NCI-H128 (cell line): ENCODE data around the gene KLC1.

Experiments used
- DNase-seq: peaks from one replicate; lab custom pipeline; 2025; ENCODE audit not compliant: unreplicated experiment; lab: John Stamatoyannopoulos, UW

KLC1 gene

DNA sequence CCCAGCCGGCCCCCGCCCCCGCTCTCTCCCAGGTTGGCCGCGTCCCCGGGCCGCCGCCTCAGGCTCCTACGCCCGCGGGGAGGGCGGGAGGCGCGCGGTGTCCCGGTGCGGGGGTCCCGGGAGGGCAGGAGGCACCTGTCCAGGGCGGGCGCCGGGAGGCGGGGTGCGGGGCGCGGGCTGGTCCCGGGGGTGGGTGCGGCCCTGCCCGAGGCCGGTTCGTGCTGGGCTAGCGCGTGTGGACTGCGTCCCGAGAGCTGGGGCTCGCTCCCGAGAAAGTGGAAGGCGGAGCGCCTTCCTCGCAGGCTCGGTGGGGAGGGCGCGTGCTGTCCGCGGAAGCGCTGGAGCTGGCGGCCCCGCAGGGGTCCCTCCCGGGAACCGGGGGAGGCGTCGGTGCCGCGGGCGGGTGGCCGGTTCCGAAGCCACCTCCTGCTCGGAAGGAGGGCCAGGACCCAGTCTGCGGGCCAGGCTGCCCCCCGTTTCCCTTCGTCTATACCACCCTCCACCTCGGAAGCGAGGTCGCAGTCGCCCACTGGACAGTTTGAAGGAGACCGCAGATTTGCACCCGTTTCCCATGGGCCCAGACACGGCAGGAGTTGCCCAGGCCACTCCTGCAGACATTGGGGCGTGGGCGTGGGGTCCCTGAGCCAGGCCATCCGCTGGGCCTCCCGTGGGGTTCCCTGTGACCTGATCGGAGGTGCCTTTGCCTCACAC, 87.2 kb downstream of the KLC1 start:
- no peak for DNase-seq

DNA sequence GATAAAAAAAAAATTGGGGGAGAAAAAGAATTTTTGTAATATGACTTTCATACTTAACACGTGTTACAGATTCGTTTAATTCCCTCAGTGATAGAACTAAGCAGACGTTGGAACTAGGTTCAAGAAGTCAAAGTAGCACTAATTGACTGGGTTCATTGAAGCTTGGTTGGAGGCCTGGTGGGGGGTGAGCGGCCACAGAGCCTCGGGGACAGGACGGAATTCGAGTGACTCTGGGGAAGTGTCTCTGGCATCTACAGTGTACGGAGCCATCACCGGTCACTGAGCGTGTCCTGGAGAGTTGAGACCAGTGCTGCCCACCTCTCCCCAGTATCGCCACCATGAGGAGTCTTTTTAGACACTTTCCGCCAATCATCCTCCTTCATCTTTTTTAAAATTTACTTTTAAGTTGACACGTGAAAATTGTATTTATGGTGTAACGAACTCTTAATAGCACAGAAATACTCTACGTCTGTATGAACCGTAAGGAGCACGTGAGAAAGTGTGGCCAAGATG, 87.9 kb downstream of the KLC1 start:
- no peak for DNase-seq

DNA sequence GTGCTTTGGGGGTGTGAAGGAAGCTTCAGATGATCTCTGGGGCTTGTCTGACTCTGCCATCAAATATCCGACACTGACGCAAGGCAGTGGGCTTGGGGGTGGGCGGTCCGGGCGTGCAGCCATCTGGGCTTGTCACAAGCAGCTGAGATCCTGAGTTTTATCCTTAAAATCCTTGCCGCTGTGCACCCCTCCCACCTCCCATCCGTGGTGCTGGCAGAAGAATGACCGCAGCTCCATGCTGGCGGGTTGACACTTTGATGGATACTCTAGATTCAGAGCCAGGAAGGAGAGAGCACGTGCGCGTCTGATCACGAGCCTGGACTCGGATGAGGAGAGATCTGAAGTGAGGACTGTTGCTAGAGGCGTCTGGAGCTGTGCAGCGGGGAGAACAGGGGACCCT, 89.6 kb downstream of the KLC1 start:
- DNase-seq = no peak

DNA sequence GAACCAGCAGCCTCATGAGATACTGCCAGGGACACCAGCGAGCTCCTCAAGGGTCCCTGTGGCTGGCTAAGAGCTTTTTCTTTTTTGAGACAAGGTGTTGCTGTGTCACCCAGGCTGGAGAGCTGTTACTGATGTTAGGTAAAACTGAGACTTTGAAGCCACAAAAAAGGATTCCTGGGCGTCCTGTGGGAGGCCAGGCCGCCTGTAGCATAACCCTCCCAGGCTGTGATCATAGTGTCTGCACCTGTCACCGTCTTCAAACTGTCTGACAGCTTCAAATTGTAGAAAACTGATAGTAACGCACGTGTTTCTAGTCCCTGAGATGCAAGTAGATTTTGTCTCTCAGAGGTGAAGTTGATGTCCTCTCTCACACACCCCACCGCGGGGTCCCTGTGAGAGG, 90.7 kb downstream of the KLC1 start:
- no peak for DNase-seq

DNA sequence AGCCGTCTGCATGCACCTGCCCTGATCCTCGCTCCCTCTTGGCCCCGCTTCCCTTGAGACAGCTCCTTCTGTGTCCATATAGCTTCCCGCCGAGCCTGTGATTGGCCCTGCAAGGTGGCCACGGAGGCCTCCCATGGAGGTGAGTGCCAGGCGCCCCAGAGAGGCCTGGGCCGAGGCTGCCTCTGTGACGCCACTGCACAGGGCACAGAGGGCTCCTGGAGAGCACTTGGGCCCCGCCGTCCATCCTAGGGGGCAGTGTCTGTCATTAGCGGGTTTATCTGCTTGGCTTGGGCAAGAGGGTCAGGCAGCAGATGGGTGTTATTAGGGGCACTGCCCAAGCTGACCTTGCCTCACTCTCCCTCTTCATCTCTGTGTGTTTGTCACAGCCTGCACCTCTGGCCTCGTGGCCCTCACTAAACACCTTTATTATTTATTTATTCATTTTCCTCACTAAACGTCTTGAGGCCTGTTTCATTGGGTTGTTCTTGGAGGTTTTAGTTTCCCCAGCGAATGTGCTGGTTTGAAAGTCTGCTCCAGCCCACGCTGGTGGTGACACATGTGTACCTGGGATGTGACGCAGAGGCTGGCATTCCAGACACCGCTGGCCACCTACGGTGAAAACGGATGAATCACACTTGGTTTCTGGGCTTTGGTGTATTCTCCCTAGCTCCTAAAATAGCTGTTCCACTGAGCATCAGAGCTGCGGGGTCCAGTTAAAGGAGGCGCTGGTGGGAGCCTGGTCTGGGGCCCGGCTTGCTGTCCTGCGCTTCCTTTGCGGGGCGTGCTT, 92.5 kb downstream of the KLC1 start:
- DNase-seq = no peak

DNA sequence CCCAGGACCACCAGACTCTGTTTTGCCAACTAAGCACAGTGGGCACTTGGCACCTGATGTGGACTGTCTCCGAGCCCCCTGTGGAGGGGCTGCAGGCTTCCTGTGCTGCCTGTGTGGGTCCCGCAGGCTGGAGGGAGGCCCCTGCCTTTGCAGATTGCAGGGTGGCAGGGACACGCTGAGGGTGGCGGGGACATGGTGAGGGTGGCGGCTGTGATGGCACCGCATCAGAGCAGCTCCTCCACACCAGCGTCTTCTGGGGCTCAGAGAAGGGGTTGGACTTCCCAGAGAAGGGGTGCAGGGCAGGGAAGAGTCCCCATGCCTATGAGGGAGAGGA, 94.7 kb downstream of the KLC1 start:
- no peak for DNase-seq

DNA sequence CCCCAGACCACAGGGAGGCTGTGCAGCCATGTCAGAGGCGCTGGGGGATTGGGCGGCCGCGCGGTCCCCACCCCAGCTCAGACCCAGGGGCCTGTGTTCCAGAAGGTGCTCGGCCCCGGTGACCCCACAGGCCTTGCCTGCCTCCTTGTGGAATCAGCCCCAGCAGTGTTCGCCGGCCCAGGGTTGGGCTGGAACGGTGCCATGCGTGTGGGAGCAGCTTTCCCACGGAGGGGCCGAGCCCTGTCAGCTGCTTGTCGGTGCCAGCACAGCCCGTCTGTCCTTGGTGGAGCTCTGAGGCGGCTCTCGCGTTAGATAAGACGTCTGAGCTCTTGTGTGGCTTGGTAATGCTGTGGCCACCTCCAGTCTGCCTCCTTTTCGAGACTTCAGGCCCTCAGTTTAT, 95.1 kb downstream of the KLC1 start:
- no peak for DNase-seq

DNA sequence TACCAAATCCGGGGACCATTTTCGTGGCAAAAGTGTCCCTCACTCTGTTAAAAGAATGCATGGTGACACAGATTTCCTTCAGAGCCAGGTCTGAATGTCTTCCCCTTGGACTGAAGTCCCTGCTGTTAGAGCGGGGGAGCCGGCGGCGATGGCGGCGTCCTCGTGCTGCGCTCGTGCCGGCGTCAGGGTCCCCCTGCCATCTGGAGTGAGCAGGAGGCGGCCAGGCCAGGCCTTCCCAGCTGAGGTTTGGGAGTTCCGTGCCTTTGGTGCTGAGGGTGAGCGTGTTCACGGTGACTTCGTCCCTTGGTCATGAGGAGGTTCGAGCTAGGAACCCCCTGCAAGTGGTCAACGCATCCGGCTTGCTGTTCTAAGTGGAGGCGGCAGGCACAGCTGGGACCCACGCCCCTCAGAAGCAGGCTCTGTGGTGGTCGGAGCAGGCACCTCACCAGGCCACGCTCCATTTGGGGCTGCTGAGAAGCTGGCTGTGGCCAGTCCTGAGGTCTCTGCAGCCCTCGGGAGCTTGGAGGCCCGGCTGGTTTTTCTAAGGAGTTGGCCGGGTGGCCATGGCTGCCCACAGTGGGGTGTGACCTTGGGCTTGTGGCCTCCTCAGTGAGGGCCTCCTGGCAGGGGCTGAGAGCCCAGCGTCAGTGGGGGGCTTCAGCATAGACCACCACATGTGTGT, 96.1 kb downstream of the KLC1 start:
- DNase-seq = no peak

DNA sequence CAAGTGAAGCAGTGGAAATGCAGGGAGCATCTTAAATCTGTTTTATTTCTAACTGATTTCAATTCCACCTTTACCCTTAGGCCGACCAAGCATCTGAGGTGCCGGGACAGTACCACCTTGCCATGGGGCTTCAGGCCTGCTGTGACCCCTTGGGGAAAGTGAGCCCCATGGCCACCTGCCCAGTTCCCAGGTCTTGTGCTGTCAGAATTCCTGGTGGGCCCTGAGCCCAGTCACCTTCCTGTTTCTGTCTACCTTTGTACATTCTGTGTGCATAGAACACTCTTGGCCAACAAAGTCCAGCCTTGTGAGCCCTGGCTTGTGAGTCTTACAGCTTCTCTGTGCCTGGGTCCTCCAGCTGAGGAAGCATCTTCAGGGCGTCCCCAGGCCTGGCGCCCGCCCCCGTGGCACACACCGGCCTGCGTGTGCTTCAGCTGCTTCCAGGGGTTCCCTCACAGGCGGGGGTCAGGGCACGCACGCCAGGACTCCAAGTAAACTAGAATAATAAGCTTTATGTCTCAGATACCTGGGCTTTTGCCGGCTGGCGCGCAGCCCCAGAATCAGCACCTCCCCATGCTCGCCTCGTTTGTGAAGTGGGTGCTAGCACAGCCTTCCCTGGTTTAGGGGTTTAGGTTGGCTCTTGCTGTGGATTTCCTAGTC, 96.9 kb downstream of the KLC1 start:
- no peak for DNase-seq

DNA sequence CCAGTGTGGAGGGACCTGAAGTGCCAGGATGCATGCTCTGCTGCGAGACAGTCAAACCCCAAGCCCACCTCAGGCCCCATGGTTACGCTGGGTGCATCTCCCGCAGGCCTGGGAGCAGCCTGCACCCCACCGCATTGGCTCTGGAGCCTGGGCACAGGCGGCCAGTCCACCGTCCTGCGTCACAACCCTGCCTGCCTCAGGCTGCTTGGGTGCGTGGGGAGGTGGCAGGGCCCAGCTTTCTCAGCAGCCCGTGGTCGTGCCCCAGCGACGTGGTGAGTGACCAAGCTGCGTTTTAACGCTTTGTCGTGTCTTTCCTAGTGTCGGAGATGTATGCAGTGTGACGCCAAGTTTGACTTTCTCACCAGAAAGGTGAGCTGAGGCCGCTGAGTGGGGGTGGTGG, 97.5 kb downstream of the KLC1 start:
- no peak for DNase-seq

DNA sequence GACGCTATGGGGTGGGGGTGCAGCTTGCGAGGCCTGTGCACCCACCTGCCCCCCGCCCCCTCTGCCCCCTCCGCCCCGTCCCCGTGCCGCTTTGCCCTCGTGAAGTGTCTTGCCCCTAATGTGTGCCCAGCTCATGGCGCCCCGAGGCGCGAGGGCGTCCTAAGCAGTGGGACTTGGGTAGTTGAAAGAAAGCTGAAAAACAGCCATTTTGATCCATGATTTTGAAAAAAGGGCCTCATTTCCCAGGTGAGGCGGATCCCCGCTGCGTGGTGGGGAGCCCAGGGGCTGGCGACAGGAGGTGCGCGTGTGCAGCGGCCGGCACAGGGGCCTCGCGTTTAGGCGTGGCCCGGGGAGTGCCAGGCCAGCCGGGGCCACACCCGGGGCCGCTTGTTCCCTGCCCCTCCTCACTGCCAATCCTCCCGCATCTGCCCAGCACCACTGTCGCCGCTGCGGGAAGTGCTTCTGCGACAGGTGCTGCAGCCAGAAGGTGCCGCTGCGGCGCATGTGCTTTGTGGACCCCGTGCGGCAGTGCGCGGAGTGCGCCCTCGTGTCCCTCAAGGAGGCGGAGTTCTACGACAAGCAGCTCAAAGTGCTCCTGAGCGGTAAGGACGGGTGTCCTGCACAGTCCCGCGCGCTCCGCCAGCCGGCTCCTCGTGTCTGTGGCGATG, 98.4 kb downstream of the KLC1 start:
- no peak for DNase-seq

DNA sequence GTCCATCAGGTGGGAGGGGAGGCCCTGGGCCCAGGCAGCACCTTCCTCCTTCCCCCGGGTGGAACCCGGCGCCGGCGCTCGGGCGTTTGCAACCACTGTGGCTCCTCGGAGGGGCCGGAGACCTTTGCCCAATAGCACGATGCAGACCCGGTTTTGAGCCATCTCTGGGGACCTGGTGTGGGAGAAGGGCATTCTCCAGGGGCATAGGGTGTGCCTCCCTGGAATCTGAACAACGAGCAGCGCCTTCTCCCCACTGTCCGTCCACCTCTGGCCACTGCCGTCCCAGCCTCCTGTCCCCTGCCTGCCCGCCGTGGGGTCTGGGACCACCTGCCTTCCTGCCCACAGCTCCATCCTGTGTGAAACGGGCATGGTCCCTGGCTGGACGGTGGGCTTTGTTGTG, 99.1 kb downstream of the KLC1 start:
- DNase-seq = no peak

DNA sequence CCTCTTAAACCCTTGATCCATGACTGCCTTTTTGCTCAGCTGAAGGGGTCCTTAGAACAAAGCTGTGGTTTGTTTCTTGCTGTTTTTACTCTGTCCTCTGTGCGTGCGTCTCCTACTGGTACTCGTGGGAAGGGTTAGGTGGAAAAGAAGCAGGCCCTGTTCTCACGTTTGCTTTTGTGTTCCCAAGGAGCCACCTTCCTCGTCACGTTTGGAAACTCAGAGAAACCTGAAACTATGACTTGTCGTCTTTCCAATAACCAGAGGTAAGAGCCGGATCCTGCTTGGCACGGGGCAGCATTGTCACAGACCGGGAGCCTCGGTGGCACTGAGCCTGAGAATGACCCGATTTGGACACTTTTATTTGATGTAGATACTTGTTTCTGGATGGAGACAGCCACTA, 99.7 kb downstream of the KLC1 start:
- DNase-seq = no peak

DNA sequence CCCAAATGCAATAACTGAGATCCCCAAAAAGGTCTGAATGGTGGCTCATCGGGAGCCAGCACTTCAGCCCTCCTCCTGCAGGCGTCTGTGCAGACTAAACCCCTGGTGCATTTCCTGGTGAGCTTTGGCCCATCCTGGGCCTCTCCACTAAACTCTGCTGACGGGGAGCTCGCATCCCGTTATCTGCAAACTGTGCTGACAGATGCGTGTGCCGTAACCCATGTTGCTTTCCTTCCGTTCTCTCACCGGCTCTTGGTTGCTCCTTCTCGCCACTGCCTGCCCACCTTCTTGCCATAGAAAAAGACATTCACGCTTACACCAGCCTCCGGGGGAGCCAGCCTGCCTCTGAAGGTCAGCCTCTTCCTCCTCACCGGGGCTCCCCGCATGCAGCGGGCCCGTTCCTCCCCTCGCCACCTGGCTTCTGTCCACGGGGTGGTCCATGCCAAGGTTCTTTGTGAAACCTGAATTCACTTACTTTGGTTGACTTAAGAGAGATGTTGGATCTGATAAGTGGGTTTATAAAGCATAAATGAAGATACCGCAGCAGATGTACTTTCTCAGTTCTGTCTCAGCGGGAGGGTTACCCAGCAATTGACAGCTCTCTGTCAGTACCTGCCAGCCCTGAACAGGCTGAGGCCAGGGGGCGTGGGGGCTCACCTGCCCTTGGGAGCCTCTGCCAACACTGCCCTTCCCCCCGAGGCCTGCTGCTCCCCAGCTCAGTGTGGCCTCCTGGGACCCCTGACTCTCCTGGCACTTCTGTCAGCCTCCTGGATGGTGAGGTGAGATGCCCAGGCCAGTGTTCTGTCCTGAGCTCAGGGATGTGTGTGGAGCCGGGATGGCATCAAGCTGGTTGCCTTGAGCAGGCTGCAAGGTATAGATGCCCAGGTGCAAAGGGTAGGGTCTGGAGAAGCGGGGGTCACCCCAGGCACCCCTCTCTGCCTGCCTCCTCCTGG, 100.8 kb downstream of the KLC1 start:
- no peak for DNase-seq

DNA sequence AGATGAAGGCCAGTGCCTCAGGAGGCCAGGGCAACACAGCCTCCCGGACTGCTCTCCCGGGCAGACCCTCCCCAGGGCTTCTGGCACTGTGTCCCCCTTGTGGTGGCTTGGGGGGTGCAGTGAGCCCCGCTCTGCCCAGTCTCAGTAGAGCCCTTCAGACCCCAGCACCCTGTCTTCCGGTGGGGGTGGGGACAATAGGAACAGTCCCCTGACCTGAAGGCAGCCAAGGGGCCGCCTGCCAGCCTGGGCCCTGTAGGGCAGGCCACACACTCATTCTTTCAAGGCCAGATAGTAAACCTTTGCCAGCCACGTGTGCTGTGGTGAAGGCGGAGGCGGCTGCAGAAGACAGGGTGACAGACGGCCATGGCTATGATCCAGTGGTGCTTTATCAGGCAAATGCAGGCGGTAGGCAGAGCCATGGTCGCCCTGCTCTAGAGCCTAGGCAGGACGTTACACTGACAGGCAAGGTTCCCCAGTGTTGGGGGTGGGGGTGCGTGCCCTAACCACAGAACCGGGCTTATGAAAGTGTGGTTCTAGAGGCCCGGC, 101.6 kb downstream of the KLC1 start:
- no peak for DNase-seq

DNA sequence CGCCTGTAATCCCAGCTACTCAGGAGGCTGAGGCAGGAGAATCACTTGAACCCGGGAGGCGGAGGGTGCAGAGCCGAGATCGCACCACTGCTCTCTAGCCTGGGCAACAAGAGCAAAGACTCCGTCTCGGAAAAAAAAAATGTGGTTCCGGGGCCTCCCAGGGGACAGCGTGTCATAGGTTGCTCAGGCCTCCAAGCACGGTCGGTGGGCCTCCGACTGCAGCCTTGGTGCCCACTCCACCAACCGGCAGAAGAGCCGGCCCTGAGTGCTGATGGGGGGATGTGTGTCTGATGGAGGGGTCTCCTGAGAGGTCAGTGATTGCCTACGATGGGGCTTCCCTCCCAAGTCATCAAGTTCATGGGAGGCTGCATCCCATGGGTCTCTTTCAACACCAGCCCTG, 102.5 kb downstream of the KLC1 start:
- DNase-seq = no peak

DNA sequence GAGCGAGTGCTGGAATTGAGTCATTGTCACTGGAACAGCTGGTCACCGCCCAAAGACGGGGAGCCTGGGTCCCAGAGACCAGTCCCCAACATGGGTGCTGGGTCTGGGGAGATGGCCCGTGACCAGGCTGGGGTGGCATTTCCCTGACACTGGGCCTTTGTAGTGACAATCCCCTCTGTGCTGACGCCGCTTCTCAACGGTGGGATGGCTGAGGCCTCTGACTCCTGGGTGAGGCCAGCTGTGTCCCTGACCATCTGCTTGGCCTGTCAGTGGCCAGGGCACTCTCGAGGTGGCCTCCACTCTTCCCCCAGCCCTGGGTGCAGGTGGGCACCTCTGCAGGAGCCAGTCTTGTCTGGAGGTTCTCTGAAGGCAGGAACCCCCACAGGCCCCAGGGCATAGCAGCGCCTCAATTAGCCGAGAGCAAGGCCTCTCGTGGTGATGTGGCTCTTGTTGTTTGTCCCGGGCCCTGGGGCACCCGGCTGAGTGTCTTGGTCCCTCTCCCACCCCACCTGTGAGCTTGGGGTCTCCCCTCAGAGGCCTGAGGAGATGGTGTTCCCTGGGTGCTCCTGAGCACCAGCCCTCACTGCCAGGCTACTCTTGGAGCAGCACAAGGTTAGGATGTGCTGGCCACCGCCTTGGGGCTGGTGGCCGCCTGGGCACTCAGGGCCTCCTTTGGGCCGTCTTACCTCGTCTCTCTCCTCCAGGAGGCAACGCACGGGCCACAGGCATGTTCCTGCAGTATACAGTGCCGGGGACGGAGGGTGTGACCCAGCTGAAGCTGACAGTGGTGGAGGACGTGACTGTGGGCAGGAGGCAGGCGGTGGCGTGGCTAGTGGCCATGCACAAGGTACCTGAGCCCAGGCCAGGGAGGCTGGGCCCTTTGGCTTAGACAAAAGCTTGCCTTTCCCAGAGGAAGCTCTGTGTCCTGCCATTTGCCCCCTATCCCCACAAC, 103.2 kb downstream of the KLC1 start:
- no peak for DNase-seq

DNA sequence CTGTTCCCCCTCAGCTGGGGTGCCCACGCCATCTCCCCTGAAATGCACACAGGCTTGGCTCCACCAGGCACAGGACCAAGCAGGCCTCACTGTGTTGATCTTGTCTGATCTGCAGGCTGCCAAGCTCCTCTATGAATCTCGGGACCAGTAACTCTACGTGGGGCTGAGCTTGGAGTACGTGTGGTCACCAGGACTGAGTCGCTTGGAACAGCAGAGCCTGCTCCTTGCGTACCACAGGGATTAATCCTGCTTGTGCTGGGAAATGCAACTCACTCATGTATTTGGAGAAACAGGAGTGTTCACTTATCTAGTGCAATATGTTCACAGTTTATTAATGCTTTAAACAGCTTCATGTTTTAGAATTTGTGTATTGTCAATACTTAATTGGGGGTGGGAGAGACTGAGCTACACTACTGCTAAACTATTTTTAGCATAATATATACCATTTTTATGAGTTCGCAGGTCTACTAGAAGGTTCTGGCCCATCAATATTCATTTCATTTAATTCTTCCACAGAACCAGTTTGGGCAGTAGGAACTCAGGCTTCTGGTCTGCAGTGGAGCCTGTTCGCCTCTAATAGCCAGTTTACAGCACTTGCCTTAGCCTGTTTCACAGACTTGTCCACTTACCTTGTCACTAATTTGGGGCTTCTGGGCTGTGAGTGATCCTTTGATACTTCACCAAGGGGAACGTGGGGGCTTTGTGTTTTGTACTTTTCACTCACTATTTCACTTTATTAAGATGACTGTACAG, 104.0 kb downstream of the KLC1 start:
- no peak for DNase-seq
